Thoracic aorta (tissue), 2 donors: ENCODE measurements around the gene MIB1. TPM values are rescaled to one million over a fixed set of nuclear protein-coding genes. Genes with fewer than 3 reads are reported as not detected.

Source experiments
- ATAC-seq: fragments of 150-250 bp; one replicate; pipeline ENCODE4 v1.8.0; 2017; ENCODE audit warnings: low read depth; ENCODE audit not compliant: insufficient number of reproducible peaks, low FRiP score
- DNase-seq: peaks from one replicate; pipeline ENCODE4 v3.0.0-alpha.2; 2020; ENCODE audit warnings: low spot score
- H3K27ac ChIP-seq, 2 donors: fragments of 200-600 bp; sonication (generic); 1 replicate in 1 of 2; 2 replicates in 1 of 2; pipeline ENCODE4 v1.5.1; 2016; ENCODE audit warnings: mild to moderate bottlenecking in 2 of 2, moderate library complexity in 2 of 2
- H3K27me3 ChIP-seq: fragments of 200-600 bp; sonication (generic); replicated peaks from 2 replicates; pipeline ENCODE4 v1.6.0; 2016; ENCODE audit warnings: mild to moderate bottlenecking; ENCODE audit not compliant: insufficient read depth
- H3K36me3 ChIP-seq: fragments of 200-600 bp; sonication (generic); one replicate; pipeline ENCODE4 v1.5.1; 2016
- H3K4me1 ChIP-seq, 2 donors: fragments of 200-600 bp; sonication (generic); 1 replicate in 1 of 2; 2 replicates in 1 of 2; pipeline versions ENCODE4 v1.5.1 to v1.6.0; 2016; ENCODE audit warnings: low read depth in 2 of 2, mild to moderate bottlenecking in 1 of 2; ENCODE audit not compliant: control insufficient read depth in 1 of 2
- H3K4me3 ChIP-seq: fragments of 200-600 bp; sonication (generic); 2 replicates; pipeline ENCODE4 v1.5.1; 2016; ENCODE audit warnings: mild to moderate bottlenecking
- H3K9me3 ChIP-seq: fragments of 200-600 bp; sonication (generic); 2 replicates; pipeline ENCODE4 v1.5.1; 2016
- CTCF ChIP-seq: fragments of 200-600 bp; sonication (generic); IDR thresholded peaks from one replicate; pipeline ENCODE4 v1.5.1; 2019; ENCODE audit warnings: antibody characterized with exemption
- total RNA-seq, 2 donors: library from RNA; depleted of rRNA; stranded (reverse); fragments of >200 nt; gene quantifications; one replicate each; pipeline versions ENCODE4 v1.1.0 to v1.2.3, GENCODE V29; 2016

The MIB1 gene
- total RNA-seq, 2 donors from 2014 or later = 37.9 to 53.6 TPM

DNA sequence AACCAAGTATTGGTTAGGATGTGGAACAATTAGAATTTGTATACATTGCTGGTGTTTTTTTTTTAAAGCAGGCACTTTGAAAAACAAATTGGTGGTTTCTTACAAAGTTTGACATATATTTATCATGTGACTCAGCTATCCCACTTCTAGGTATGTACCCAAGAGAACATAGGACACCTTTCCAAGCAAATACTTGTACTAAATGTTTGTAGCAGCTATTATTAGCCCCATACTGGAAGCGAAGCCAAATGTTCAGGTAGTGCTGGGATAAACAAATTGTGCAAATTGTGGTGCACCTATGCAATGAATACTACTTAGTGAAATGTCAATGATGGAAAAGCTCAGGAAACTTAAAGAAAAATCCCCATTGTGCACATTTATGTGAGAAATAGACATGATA is 101.0 kb downstream of the MIB1 start:
- Histone ChIP-seq H3K4me1 (no peaks in the 10 kb centered on the region), H3K36me3 (peaks cover 22% of the 10 kb centered on the region), H3K4me3 (no peak overlapping the region), H3K9me3 (no peaks in the 10 kb centered on the region), H3K27ac (no peak overlapping the region), H3K27me3 (no peaks in the 10 kb centered on the region)
- ATAC-seq (no peak), DNase-seq (no peak)
- TF ChIP-seq CTCF = no peak

DNA sequence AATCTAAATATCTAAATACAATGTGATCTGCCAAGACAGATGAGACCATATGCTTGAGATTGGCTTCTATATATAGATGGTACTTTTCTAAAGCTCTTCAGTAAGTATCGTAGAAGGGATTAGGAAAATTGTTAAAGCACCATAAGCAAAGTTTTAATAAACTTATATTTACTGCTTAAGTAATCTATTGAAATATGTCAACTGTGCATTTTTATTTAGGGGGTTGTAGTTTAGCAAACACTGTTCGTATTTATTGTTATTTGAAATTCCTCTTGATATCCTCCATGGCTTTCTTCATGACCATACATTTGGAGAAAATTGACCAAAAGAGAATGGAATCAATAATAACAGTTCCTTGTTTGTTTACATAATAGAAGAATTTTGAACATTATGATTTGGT is 102.7 kb downstream of the MIB1 start:
- H3K27ac ChIP-seq = no peak overlapping the region
- peaks cover 22% of the 10 kb centered on the region for H3K36me3 ChIP-seq
- H3K4me3 ChIP-seq = no peak overlapping the region
- H3K4me1 ChIP-seq = no peaks in the 10 kb centered on the region
- DNase-seq (no peak), ATAC-seq (no peak)
- no peaks in the 10 kb centered on the region for H3K9me3 ChIP-seq
- no peak for TF ChIP-seq CTCF
- no peaks in the 10 kb centered on the region for H3K27me3 ChIP-seq

- H3K36me3 ChIP-seq = no peaks in the 10 kb centered on the region
- no peaks in the 10 kb centered on the region for H3K4me1 ChIP-seq
- H3K27me3 ChIP-seq = no peaks in the 10 kb centered on the region
- no peaks in the 10 kb centered on the region for H3K9me3 ChIP-seq
- no peak overlapping the region for H3K4me3 ChIP-seq
- no peak for ATAC-seq
- DNase-seq = no peak
- H3K27ac ChIP-seq = no peak overlapping the region
- TF ChIP-seq CTCF = peak; percentile 42
Measured at GRCh38 chr18:21851327-21851961, 110.9 kb downstream of the MIB1 start.

- peaks cover 8% of the 10 kb centered on the region for H3K36me3 ChIP-seq
- H3K4me1 ChIP-seq = no peaks in the 10 kb centered on the region
- no peak overlapping the region for H3K4me3 ChIP-seq
- TF ChIP-seq CTCF = no peak
- no peak for DNase-seq
- no peaks in the 10 kb centered on the region for H3K9me3 ChIP-seq
- H3K27me3 ChIP-seq = no peaks in the 10 kb centered on the region
- no peak for ATAC-seq
- H3K27ac ChIP-seq = no peak overlapping the region
Measured at GRCh38 chr18:21853016-21853415, 112.4 kb downstream of the MIB1 start.

DNA sequence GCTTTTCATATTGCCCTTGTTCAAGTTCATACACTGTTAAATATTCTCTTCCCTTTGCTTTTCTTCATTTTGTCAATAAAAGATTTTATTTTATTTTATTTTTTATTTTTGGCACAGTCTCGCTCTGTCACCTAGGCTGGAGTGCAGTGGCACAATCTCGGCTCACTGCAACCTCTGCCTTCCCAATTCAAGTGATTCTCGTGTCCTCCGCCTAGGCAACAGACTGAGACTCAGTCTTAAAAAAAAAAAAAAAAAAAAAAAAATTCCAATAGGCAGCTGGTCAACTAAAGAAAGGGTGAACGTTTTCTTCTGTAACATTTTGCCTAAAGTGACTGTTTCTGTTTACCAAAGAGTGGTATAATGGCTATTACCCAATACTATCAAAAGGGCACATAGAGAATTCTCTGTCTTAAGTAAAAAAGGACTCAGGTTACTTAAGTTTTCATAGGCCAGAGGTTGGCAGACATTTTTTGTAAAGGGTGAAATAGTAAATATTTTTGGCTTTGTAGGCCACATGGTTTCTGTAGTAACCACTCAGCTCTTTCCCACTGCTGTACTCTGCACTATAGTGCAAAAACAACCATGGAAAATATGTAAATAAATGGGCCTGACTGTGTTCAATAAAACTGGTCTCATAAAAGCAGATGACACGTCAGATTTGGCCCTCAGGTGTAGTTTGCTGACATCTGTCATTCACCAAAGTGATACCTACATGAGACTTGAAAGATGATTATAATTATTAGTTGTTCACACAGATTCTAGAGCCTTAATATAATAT is 113.4 kb downstream of the MIB1 start:
- ATAC-seq (no peak), DNase-seq (no peak)
- no peaks in the 10 kb centered on the region for H3K9me3 ChIP-seq
- H3K4me3 ChIP-seq = no peak overlapping the region
- no peak for TF ChIP-seq CTCF
- no peaks in the 10 kb centered on the region for H3K4me1 ChIP-seq
- H3K27ac ChIP-seq = no peak overlapping the region
- H3K27me3 ChIP-seq = no peaks in the 10 kb centered on the region
- H3K36me3 ChIP-seq = peaks cover 13% of the 10 kb centered on the region
